ENCODE data around the gene IL17REL.
A peak's percentile ranks its signal among the peaks of the same experiment; 100 is the strongest.
"Not testable (repeated sequence)": the region's sequence is repeated elsewhere in the genome, so short reads cannot be mapped to it uniquely, and the experiment has no call there.

The IL17REL gene

DNA sequence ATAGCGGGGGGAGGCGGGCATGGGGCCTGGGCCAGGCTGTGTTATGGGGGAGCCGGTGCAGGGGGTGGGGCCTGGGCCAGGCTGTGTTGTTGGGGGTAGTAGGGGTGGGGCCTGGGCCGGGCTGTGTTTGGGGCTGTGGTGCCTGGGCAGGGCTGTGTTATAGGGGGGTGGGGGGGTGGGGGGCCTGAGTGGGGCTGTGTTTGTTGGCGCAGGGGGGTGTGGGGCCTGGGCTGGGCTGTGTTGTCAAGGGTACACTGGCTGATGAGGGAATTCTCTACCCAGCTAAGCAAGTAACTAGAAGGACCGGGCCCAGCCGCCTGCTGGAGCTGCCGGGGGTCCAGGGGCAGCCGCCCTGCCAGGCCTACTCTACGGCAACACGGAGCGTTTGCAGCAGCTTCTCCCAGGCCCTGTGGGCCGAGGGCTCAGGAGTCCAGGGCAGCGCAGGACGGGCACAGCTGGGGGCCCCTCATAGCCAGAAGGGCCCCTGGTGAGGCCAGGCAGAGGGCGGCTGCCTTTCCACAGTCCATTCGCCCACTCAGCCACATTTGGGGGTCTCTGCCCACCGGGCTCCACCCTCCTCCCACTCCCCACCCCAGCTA lies 62.1 kb downstream of the IL17REL start:
- H3K27me3 ChIP-seq (ENCODE audit: control insufficient read depth, insufficient read depth, low read length) = no peaks in the 10 kb centered on the region
- H3K4me3 ChIP-seq (ENCODE audit: low read depth, low read length) = no peak overlapping the region
- H3K9me3 ChIP-seq (ENCODE audit: control insufficient read depth, insufficient read depth, low read length) = no peaks in the 10 kb centered on the region
- H3K36me3 ChIP-seq (ENCODE audit: control insufficient read depth, insufficient read depth, low read length) = no peaks in the 10 kb centered on the region
- no peak overlapping the region for H3K9ac ChIP-seq (ENCODE audit: low read depth, low read length)
- peaks cover 4% of the 10 kb centered on the region for H3K4me1 ChIP-seq (ENCODE audit: control insufficient read depth, insufficient read depth, low read length)

- Histone ChIP-seq H3K9ac (ENCODE audit: low read depth, low read length) (no peak overlapping the region), H3K4me1 (ENCODE audit: control insufficient read depth, insufficient read depth, low read length) (peaks cover 4% of the 10 kb centered on the region)
These were observed 62.7 kb downstream of the IL17REL start for GRCh38 chr22:49949914-49950292.

GRCh38 chr22:49948958-49949913 lies 63.3 kb downstream of the IL17REL start:
- H3K36me3 ChIP-seq (ENCODE audit: control insufficient read depth, insufficient read depth, low read length) = no peaks in the 10 kb centered on the region
- no peak overlapping the region for H3K9ac ChIP-seq (ENCODE audit: low read depth, low read length)
- H3K27me3 ChIP-seq (ENCODE audit: control insufficient read depth, insufficient read depth, low read length) = no peaks in the 10 kb centered on the region
- peaks cover 4% of the 10 kb centered on the region for H3K4me1 ChIP-seq (ENCODE audit: control insufficient read depth, insufficient read depth, low read length)
- H3K9me3 ChIP-seq (ENCODE audit: control insufficient read depth, insufficient read depth, low read length) = no peaks in the 10 kb centered on the region
- H3K4me3 ChIP-seq (ENCODE audit: low read depth, low read length) = no peak overlapping the region

More at GRCh38 chr22:49949914-49950292, 62.7 kb downstream of the IL17REL start:
- Histone ChIP-seq H3K4me3 (ENCODE audit: low read depth, low read length) (no peak overlapping the region), H3K27me3 (ENCODE audit: control insufficient read depth, insufficient read depth, low read length) (no peaks in the 10 kb centered on the region), H3K9me3 (ENCODE audit: control insufficient read depth, insufficient read depth, low read length) (no peaks in the 10 kb centered on the region), H3K36me3 (ENCODE audit: control insufficient read depth, insufficient read depth, low read length) (no peaks in the 10 kb centered on the region)

DNA sequence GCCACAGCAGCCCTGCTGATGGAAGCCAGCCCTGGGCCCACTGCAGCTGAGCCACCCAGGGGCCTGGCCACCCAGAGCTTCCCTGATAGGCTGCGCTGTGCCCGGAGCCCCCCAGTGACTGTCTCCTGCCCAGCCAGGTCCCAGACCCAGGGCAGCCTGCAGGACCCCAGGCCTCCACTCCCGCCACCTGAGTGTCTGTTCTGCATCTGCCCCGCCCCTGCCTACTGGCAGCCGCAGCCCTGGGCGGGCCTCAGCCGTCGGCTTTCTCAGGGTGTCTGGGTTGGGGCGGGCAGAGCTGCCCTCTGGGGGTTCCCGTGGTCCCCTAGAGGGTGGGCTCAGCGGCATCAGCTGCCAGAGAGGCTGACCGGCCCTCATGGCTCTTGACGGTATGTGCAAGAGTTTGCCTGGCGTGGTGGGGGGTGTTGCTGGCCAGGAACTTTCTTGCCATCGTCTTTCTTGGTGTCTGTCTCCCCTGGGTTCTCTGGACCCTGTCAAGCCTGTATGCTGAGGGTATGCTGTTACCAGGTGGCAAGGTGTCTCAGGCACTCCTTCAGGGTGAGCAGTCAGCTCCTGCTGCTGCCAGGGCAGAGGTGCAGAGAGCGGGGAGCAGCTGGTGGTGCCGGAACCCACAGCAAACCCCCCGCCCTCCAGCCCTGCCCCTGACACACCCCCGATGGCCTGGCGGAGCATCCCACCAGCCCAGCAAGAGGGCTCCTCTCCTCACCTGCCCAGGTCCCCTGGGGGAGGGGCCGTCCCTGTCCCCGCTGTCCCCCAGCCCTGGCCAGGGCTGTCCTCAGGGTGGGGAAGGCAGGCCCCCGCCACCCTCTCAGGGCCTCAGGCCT lies 64.2 kb downstream of the IL17REL start:
- peaks cover 4% of the 10 kb centered on the region for H3K4me1 ChIP-seq (ENCODE audit: control insufficient read depth, insufficient read depth, low read length)
- no peak overlapping the region for H3K9ac ChIP-seq (ENCODE audit: low read depth, low read length)
- no peak overlapping the region for H3K4me3 ChIP-seq (ENCODE audit: low read depth, low read length)

DNA sequence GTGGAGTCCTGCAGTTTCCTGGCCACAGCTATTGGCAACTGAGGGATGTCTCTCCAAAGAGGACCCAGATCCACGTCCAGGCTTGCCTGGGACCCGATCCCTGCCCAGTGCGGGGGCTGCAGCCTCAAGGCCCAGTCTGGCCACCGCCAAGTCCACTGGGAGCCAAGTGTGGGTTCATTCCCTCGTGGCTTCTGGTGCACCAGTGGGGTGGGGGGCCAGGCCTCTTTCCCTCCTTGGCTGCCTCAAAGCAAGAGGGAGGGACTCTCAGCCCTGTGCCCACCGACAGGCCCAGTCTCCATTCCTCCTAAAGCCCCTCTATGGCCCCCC lies 65.3 kb downstream of the IL17REL start:
- Histone ChIP-seq H3K9ac (ENCODE audit: low read depth, low read length) (peak overlapping the region; percentile 65), H3K4me1 (ENCODE audit: control insufficient read depth, insufficient read depth, low read length) (peaks cover 4% of the 10 kb centered on the region), H3K9me3 (ENCODE audit: control insufficient read depth, insufficient read depth, low read length) (no peaks in the 10 kb centered on the region), H3K4me3 (ENCODE audit: low read depth, low read length) (no peak overlapping the region), H3K36me3 (ENCODE audit: control insufficient read depth, insufficient read depth, low read length) (no peaks in the 10 kb centered on the region), H3K27me3 (ENCODE audit: control insufficient read depth, insufficient read depth, low read length) (no peaks in the 10 kb centered on the region)

More for the DNA sequence above, 64.2 kb downstream of the IL17REL start:
- no peaks in the 10 kb centered on the region for H3K27me3 ChIP-seq (ENCODE audit: control insufficient read depth, insufficient read depth, low read length)
- no peaks in the 10 kb centered on the region for H3K36me3 ChIP-seq (ENCODE audit: control insufficient read depth, insufficient read depth, low read length)
- no peaks in the 10 kb centered on the region for H3K9me3 ChIP-seq (ENCODE audit: control insufficient read depth, insufficient read depth, low read length)

DNA sequence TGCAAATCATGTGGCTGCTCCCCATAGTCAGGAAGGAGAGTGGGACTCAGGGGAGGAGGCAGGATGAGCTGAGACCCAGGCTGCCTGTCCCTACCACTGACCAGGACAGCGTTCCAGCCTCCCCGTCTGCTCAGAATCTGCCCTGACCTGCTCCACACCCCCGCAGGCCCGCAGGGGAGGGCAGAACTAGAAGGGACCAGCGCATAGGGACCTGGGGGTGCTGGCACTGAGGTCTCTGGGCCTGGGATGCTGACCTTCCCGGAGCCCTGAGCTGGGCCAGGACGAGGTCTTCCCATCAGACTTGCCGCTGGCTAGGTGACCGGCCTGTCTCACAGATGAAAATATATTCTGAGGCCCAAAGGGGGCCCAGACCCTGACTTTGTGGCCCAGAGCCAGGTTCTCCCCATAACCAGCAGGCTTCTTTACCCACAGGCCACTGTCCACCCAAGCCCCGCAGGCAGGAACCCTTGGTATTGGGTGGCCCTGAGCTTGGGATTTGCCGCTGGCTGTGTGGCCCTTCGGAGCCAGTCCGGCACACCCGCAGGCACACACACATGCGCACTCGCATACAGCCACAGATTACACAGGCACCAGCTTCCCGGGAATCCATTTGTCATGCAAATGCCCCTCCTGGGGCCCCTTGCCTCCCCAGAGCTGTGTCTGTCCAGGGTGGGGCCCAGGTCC lies 65.8 kb downstream of the IL17REL start:
- Histone ChIP-seq H3K4me1 (ENCODE audit: control insufficient read depth, insufficient read depth, low read length) (peaks cover 4% of the 10 kb centered on the region), H3K27me3 (ENCODE audit: control insufficient read depth, insufficient read depth, low read length) (no peaks in the 10 kb centered on the region), H3K4me3 (ENCODE audit: low read depth, low read length) (no peak overlapping the region), H3K9ac (ENCODE audit: low read depth, low read length) (peak overlapping the region; percentile 65), H3K36me3 (ENCODE audit: control insufficient read depth, insufficient read depth, low read length) (no peaks in the 10 kb centered on the region), H3K9me3 (ENCODE audit: control insufficient read depth, insufficient read depth, low read length) (no peaks in the 10 kb centered on the region)

DNA sequence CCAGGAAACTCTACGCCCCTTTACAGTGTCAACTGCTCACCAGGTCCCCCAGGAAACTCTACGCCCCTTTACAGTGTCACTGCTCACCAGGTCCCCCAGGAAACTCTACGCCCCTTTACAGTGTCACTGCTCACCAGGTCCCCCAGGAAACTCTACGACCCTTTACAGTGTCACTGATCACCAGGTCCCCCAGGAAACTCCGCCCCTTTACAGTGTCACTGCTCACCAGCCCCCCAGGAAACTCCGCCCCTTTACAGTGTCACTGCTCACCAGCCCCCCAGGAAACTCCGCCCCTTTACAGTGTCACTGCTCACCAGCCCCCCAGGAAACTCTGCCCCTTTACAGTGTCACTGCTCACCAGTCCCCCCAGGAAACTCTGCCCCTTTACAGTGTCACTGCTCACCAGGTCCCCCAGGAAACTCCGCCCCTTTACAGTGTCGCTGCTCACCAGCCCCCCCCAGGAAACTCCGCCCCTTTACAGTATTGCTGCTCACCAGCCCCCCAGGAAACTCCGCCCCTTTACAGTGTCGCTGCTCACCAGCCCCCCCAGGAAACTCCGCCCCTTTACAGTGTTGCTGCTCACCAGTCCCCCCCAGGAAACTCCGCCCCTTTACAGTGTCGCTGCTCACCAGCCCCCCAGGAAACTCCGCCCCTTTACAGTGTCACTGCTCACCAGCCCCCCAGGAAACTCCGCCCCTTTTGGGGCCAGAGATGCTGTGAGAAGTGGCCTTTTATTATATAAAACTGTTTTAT lies 67.3 kb downstream of the IL17REL start:
- H3K4me1 ChIP-seq (ENCODE audit: control insufficient read depth, insufficient read depth, low read length); H3K9me3 ChIP-seq (ENCODE audit: control insufficient read depth, insufficient read depth, low read length); H3K27me3 ChIP-seq (ENCODE audit: control insufficient read depth, insufficient read depth, low read length); H3K36me3 ChIP-seq (ENCODE audit: control insufficient read depth, insufficient read depth, low read length); H3K4me3 ChIP-seq (ENCODE audit: low read depth, low read length); H3K9ac ChIP-seq (ENCODE audit: low read depth, low read length): not testable (repeated sequence)
